ENCODE results near the gene TIGAR.
A peak's percentile ranks its signal among the peaks of the same experiment; 100 is the strongest.

Gene TIGAR

DNA sequence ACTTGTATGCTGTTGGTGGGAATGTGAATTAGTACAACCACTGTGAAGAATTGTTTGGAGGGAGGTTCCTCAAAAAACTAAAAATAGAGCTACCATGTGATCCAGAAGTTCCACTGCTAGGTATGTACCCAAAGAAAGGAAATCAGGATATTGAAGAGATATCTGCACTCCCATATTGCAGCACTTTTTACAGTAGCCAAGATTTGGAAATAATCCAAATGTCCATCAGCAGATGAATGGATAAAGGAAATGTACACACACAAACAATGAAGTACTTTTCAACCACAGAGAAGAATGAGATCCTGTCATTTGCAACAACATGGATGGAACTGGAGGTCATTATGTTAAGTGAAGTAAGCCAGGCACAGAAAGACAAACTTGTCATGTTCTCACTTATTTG is 25.9 kb downstream of the TIGAR start:
- Histone ChIP-seq H3K27me3 (ENCODE audit: low read length) (no peaks in the 10 kb centered on the region), H2AFZ (ENCODE audit: low read depth, low read length, severe bottlenecking) (no peak overlapping the region), H3K4me2 (ENCODE audit: low read depth, low read length, poor library complexity, severe bottlenecking) (no peak overlapping the region), H3K79me2 (ENCODE audit: insufficient read depth, low read length) (no peaks in the 10 kb centered on the region), H3K9ac (ENCODE audit: low read length) (no peak overlapping the region), H3F3A (ENCODE audit: insufficient read depth) (no peaks in the 10 kb centered on the region), H3K36me3 (ENCODE audit: low read length) (peaks cover 2% of the 10 kb centered on the region; the same call in 1 of the 2 replicates), H3K4me3 (ENCODE audit: insufficient read depth, low read length, poor library complexity, severe bottlenecking) (no peak overlapping the region), H3K9me2 (replicated peaks; ENCODE audit: insufficient read depth, low read length) (no peaks in the 10 kb centered on the region), H3K9me3 (ENCODE audit: insufficient read depth, low read length) (no peaks in the 10 kb centered on the region), H4K20me1 (ENCODE audit: low read depth, low read length) (no peaks in the 10 kb centered on the region), H3K27ac (ENCODE audit: low read depth, low read length) (no peak overlapping the region)
- TF ChIP-seq CTCF (IDR thresholded peaks at IDR 0.05; ENCODE audit: insufficient read depth, low read length, poor library complexity, severe bottlenecking), result no peak
- no peak for TF ChIP-seq EZH2phosphoT487 (conservative IDR thresholded peaks at IDR 0.05; ENCODE audit: low read length)

GRCh38 chr12:4353785-4354208 is 32.8 kb downstream of the TIGAR start:
- no peak overlapping the region for H3K4me2 ChIP-seq (ENCODE audit: low read depth, low read length, poor library complexity, severe bottlenecking)
- H2AFZ ChIP-seq (ENCODE audit: low read depth, low read length, severe bottlenecking), result no peak overlapping the region
- H3F3A ChIP-seq (ENCODE audit: insufficient read depth), result no peaks in the 10 kb centered on the region
- H3K27ac ChIP-seq (ENCODE audit: low read depth, low read length), result no peak overlapping the region
- TF ChIP-seq CTCF (IDR thresholded peaks at IDR 0.05; ENCODE audit: insufficient read depth, low read length, poor library complexity, severe bottlenecking) (peak; percentile 29), EZH2phosphoT487 (conservative IDR thresholded peaks at IDR 0.05; ENCODE audit: low read length) (no peak)
- H3K79me2 ChIP-seq (ENCODE audit: insufficient read depth, low read length), result no peaks in the 10 kb centered on the region
- no peaks in the 10 kb centered on the region for H3K9me2 ChIP-seq (replicated peaks; ENCODE audit: insufficient read depth, low read length)
- H3K4me3 ChIP-seq (ENCODE audit: insufficient read depth, low read length, poor library complexity, severe bottlenecking), result no peak overlapping the region
- H4K20me1 ChIP-seq (ENCODE audit: low read depth, low read length), result no peaks in the 10 kb centered on the region
- no peaks in the 10 kb centered on the region for H3K9me3 ChIP-seq (ENCODE audit: insufficient read depth, low read length)
- no peak overlapping the region for H3K9ac ChIP-seq (ENCODE audit: low read length)
- no peaks in the 10 kb centered on the region for H3K27me3 ChIP-seq (ENCODE audit: low read length)
- H3K36me3 ChIP-seq (ENCODE audit: low read length), result peaks cover 16% of the 10 kb centered on the region; the same call in 1 of the 2 replicates

DNA sequence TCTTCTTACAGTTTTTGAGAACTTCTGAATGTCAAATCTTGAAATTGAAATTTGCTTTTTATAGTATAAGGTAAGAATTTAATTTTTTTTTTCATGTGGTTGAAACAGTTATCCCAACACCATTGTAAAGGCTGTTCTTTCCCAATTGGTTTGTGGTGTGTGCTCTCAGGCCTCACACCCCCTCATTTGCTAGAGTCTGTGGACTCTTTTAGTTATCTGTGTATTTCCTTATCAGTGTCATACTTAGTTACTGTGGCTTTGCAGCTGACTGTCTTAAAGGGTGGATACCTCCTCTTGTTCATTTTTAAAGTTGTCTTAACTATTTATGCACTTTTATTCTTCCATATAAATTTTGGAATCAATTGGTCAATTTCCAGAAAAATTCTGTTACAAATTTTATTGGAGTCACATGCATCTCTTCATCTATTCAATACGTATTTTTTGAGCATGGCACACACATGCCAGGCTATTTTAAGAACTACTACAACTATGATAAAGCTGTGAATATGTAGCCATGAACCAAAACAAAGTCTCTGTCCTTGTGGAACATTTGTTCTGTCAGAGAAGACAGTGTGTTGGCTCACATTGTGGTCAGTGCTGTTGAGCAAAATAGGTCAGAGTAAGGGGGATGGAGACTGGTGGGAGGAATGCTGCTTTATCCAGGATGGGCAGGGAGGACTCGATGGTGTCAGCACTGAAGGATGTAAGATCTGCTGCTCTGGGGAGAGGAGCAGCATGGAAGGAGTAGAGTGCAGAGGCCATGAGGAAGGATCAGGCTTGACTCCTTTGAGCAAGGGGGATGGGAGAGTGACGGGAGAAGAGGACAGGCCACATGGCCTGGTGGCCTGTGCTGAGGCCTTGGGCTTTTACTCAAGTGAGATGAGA is 34.4 kb downstream of the TIGAR start:
- Histone ChIP-seq H3K9me3 (ENCODE audit: insufficient read depth, low read length) (no peaks in the 10 kb centered on the region), H3K4me2 (ENCODE audit: low read depth, low read length, poor library complexity, severe bottlenecking) (no peak overlapping the region), H3K36me3 (ENCODE audit: low read length) (peaks cover 16% of the 10 kb centered on the region; the same call in 1 of the 2 replicates), H3F3A (ENCODE audit: insufficient read depth) (no peaks in the 10 kb centered on the region), H3K9ac (ENCODE audit: low read length) (no peak overlapping the region), H3K27ac (ENCODE audit: low read depth, low read length) (no peak overlapping the region), H3K4me3 (ENCODE audit: insufficient read depth, low read length, poor library complexity, severe bottlenecking) (no peak overlapping the region), H3K79me2 (ENCODE audit: insufficient read depth, low read length) (no peaks in the 10 kb centered on the region), H3K27me3 (ENCODE audit: low read length) (no peaks in the 10 kb centered on the region), H4K20me1 (ENCODE audit: low read depth, low read length) (no peaks in the 10 kb centered on the region), H2AFZ (ENCODE audit: low read depth, low read length, severe bottlenecking) (no peak overlapping the region), H3K9me2 (replicated peaks; ENCODE audit: insufficient read depth, low read length) (no peaks in the 10 kb centered on the region)
- TF ChIP-seq EZH2phosphoT487 (conservative IDR thresholded peaks at IDR 0.05; ENCODE audit: low read length), result no peak
- no peak for TF ChIP-seq CTCF (IDR thresholded peaks at IDR 0.05; ENCODE audit: insufficient read depth, low read length, poor library complexity, severe bottlenecking)
